GM18870 (cell line): ENCODE measurements around the gene EID3.
"Not testable (repeated sequence)": the region's sequence is repeated elsewhere in the genome, so short reads cannot be mapped to it uniquely, and the experiment has no call there.

Source experiments
- ATAC-seq: cut with Tn5 transposase; IDR thresholded peaks from one replicate; pipeline ENCODE4 v1.9.1; 2021; ENCODE audit warnings: moderate library complexity; ENCODE audit not compliant: unreplicated experiment

Gene EID3

DNA sequence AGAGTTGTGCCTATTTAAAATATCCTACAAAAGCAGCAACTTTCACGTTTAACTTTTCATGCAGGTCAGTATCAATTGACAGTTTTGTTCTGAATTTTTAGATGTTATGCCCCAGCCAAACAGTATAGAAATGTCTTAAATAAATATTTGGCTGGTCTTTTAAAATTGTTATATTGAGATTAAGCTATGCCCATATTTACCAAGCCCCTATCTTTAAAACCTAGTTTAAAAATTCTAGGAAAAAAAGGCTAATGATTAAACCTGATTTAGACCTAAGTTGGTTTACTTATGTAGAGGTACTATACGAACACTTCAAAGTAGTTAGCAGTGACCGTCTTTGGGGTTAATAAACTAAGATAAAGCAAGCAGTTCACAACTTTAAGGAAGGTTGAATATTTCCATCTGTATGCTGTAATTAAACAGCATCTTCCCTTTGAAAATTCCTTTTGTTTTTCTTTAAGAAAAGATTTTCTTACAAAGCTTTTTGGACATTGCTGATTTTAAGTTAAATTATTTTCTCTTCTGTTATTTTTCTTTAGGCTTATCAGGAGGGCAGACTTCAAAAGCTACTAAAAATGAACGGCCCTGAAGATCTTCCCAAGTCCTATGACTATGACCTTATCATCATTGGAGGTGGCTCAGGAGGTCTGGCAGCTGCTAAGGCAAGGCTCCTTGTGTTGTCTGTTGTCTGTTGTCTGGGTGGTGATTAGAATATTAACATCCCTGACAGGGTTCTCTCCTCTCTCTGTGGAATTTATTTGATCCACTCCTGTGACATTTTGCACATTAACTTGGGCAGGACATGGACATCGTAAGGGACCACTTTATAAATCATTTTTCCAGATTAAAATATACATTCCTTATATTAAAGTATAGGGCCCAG, 7.5 kb downstream of the EID3 start:
- ATAC-seq, result no peak

- no peak for ATAC-seq
Observed at GRCh38 chr12:104312202-104312601, 8.7 kb downstream of the EID3 start.

DNA sequence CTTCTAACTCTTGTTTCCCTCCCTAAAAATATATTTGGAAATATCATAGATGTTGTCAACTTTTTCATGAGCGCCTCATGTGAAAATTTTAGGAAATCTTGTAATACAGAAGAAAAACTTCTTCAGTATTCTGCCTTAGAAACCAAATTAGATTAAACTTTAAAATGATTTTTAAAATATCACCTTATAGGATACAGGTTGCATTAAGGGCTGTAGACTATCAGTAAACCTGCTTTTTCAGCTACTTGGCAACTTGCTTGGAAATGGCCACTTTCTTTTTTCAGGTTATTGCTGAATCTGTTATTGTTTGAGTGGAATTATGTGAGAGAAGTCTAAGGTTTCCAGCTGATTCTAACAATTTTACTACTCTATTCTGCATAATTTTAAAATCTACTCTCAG, 9.1 kb downstream of the EID3 start:
- no peak for ATAC-seq

DNA sequence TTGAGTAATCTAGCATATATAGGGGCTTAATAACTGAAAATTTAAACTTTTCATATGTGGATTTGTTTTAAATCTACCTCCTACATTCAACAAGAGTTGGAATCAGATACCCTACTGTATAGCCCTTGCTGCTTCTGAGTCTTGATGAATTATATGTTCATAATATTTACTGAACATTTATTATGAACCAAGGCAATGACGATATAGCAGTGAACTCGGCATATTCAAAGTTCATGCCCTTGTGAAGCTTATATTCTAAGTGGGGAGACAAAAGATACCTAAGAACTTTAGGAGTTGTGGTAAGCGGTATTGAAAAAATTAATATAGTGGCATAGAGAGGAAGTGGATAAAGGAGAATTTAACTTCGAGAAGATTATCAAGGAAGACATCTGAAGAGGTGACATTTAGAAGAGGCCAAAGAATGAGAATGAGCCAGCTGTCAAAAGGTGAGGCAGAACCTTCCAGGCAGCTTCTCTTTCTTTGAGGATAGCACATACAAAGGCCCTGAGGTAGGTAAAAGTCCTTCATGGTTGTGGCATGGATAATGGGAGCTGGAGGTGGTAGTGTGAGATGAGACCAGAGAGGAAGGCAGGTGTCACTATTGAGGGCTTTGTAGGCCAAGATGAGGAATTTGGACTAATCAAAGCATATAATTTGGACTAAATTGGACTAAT, 10.2 kb downstream of the EID3 start:
- ATAC-seq, result no peak

GRCh38 chr12:104314242-104314614, 10.7 kb downstream of the EID3 start:
- no peak for ATAC-seq

DNA sequence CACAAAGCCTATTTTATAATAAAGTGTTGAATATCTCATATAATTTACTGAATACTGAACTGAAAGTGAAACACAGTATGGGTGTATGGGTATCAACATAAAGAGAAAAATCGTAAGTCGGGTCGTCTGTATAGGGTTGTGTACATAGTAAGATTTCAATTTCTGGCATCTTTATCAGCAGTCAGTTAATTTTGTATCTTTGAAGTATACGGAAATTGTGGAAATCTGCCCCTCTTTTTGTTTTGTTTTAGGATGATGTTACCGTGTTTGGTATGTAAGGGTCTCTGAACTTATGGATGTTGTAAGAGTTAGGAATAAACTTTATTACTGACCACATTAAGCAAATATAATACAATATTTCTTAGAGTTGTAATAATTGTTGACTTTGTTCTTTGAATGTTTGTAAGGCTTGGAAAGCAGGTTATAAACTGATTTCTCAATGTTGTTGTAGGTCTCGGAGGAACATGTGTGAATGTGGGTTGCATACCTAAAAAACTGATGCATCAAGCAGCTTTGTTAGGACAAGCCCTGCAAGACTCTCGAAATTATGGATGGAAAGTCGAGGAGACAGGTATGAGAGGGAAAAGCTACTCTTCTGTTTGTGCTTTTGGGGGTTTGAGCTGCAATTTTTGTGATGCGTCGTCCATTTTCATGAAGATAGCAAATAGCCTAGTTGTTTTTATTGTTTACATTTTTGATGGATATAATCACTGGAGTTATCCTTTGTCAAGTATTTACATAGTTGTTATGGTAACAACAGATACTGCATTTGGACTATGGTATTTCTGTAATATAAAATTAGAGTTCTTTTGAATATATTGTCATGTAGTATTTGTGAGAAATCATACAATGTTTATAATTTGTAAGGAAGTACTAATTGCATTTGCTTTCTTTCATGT, 12.0 kb downstream of the EID3 start:
- ATAC-seq, result no peak

DNA sequence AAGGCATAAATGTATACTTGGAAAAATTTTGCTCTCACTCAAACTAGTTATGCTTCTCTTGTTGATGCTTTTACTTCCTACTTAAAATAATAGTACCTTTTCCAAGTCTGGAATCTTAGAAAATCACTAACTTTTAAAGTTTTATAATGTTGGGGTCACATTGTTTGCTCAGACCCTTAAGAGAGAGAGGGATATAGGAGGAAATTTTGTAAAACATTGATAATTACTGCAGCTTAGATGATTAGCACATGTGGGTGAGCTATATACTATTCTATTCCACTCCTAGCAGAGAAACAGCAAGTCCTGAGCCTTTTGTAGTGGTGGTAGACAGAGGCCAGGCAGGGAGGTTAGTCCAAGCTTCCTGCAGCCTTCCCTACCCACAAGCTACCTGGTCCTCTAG, 13.4 kb downstream of the EID3 start:
- no peak for ATAC-seq

GRCh38 chr12:104317538-104318210, 14.1 kb downstream of the EID3 start:
- ATAC-seq, result no peak

DNA sequence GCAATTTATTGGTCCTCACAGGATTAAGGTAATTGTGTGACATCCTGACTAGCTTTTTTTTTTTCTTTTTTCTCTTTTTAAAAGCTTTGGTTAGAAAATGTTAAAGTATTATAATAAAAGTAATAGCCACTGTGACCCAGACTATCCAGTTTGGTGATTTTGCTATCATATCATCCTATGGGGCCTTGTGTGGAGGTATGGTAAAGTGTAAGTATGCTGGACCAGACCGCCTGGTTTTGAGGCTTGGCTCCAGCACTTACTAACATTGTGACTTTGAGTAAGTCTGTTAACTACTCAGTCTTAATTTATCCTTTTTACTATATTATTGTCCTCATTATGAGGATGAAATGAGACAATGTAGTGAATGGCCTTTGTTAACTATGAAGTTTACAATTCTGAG, 15.5 kb downstream of the EID3 start:
- ATAC-seq, result no peak

- no peak for ATAC-seq
Observed at GRCh38 chr12:104319918-104320626, 16.5 kb downstream of the EID3 start.

DNA sequence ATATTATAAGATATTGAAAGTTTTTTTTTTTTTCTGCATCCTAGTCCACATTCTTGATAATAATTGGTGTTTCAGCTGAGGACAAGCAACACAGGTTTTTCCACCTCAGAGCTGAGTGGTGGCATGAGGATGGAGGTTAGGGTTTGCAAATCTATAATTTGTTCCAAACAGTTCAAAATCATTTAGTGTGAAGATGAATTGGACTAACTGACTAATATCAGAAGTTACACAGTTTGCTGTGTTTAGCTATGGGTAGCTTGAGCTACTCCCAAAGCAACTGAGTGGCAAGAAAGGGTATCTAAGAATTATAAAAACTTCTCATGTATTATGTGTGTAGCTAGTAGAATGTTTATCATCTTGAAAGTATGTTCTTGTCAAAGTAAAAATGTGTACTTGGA, 17.1 kb downstream of the EID3 start:
- ATAC-seq, result no peak

DNA sequence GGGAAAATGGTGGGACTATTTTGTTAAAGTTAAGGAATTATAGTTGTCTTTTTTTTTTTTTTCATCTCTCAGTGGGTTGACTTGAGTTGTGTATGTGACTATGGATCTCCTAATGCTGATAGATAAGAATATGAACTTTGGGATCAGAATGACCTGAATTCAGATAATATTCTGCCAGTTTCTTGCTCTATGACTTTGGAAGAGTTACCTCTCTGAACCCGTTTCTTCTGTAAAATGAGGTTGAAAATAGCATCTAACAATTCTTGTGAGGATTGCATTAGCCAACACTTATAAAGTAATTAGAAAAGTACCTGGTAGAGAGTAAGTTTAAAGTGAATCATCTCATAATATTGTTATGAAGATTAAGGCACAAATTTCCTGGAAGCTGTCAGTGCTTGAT, 18.4 kb downstream of the EID3 start:
- no peak for ATAC-seq

DNA sequence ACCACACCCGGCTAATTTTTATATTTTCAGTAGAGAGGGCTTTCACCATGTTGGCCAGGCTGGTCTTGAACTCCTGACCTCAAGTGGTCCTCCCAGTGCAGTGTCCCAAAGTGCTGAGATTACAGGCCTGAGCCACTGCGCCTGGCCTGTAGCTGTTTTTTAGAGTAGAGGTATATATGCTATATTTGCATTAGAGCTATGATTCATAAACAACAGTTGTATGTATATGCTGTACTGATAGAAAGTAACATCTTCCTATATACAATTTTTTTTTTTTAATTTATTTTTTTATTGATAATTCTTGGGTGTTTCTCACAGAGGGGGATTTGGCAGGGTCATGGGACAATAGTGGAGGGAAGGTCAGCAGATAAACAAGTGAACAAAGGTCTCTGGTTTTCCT, 19.0 kb downstream of the EID3 start:
- not testable (repeated sequence) for ATAC-seq

GRCh38 chr12:104323899-104324298, 20.4 kb downstream of the EID3 start:
- no peak for ATAC-seq

GRCh38 chr12:104328278-104328677, 24.7 kb downstream of the EID3 start:
- not testable (repeated sequence) for ATAC-seq

DNA sequence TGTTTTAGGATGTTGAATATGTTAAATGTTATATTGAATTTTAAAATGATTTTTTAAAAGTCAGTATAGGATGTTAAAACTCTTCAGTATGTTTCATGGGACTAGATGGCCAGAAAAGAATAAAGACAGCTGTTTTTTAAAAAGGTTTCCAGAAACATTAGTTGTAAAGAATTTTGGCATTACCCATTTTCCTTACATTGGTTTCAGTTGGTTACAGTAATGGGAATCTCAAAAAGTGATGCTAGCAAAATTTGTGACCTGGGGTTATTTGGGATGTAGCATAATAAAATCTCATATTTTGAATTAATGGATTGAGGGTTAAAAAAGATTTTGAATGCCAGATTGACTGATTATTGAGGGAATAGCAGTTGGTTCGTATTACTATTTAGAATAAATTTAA, 25.3 kb downstream of the EID3 start:
- ATAC-seq, result no peak

DNA sequence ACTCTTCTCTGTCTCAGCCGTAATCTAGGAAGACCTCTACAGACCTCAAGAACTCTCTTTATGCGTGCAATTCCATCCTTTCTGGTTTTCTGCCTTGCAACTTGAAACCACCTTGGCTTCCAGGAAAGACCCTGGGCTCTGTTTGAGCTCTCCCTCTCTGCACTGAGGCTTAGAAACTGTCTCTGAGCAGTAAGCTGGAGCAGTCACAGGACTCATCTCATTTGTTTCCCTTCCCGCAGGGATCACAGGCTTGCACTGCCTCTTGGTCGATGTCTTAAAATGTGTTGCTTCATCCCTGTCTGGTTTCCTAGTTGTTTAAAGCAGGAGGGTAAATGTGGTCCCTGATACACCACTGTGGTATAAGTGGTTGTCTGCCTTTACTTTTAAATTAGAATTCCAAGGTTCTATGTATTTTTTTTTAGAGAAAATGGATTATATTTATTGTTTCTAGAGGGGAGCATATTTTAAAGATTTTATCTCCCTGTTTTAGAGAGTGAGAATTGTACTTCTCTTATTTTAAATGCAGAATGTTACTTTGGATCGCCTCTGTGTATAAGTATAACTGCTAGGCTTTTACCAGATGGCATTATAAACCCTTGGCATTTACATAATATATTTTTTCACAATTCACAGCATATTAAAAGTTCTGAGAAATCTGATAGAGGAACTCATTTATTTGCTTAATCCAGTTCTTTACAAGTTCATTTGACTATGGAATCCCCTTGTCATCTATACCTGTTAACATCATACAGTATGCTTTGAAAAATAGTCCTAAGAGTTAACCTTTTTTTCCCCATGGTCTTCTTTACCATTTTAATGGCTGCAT, 26.4 kb downstream of the EID3 start:
- ATAC-seq, result no peak

DNA sequence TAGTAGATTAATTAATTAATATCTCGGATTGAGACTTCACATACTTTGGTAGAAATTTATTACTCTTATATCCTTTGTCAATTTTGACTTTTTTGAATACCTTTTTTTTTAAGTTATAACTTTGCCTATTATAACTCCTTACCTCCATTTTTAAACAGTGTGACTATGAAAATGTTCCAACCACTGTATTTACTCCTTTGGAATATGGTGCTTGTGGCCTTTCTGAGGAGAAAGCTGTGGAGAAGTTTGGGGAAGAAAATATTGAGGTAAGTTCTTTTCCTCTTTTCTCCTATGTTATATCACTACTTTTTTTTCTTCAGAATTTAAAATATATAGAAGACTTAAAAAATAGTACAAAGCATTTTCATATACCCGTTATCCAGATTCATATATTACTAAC, 27.8 kb downstream of the EID3 start:
- no peak for ATAC-seq

DNA sequence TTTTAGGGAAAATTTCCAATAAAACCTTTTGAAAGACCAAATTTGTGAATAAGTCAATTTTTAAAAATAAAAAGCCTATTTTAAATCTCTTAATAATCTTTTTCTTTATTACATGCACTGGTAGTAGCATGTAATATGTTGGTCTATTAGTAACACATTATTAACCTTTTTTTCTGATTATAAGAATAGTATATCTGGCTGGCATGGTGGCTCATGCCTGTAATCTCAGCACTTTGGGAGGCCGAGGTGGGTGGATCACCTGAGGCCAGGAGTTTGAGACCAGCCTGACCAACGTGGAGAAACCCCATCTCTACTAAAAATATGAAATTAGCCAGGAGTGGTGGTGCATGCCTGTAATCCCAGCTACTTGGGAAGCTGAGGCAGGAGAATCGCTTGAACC, 28.7 kb downstream of the EID3 start:
- ATAC-seq, result not testable (repeated sequence)
